ENCODE data around the gene FBH1. TPM values are rescaled to one million over a fixed set of nuclear protein-coding genes. Genes with fewer than 3 reads are reported as not detected.
"Not testable (repeated sequence)": the region's sequence is repeated elsewhere in the genome, so short reads cannot be mapped to it uniquely, and the experiment has no call there.

Gene FBH1
- total and polyA plus RNA-seq, 2 experiments from 2014 or later: 62.5 to 90.8 TPM

DNA sequence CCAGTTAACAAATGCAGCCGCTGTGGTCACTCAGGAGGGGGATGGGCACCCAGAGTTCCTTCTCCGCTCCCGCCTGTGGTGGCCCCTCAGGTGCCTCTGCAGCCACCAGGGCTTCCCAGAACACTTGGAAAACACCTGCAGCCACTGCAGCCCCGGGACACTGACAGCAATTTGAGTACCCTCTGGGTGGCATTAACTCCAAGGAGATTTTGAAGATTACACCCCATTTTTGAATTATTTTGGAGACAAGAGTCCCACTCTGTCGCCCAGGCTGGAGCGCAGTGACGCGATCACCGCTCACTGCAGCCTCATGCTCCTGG, 55.1 kb downstream of the FBH1 start:
- Histone ChIP-seq H3K4me1 (ENCODE audit: insufficient read depth) (peaks cover 22% of the 10 kb centered on the region), H3F3A (replicated peaks; ENCODE audit: low read depth) (0 out of 2 replicates have a peak, but pooled peaks cover 5% of the 10 kb centered on the region), H3K4me3 (no peak overlapping the region), H3K79me2 (replicated peaks; ENCODE audit: insufficient read depth) (no peaks in the 10 kb centered on the region), H3K27me3 (ENCODE audit: insufficient read depth) (no peaks in the 10 kb centered on the region), H3K4me2 (peak overlapping the region; percentile 5; the same call in 1 of the 2 replicates), H3K27ac (ENCODE audit: low read depth) (no peak overlapping the region; the same call in 1 of the 2 replicates), H3K36me3 (ENCODE audit: insufficient read depth) (no peaks in the 10 kb centered on the region), H4K20me1 (replicated peaks; ENCODE audit: insufficient read depth) (no peaks in the 10 kb centered on the region), H2AFZ (peak overlapping the region; percentile 73), H3K9me2 (ENCODE audit: insufficient read depth) (0 out of 2 replicates have a peak, but pooled peaks cover 2% of the 10 kb centered on the region)
- Mint-ChIP-seq H3K9me3 (no peaks in the 10 kb centered on the region), H3K4me3 (no peak overlapping the region), H3K27ac (peak overlapping the region; percentile 36; the same call in 1 of the 2 replicates), H3K27me3 (ENCODE audit: insufficient read depth, low read depth, poor library complexity) (peaks cover 13% of the 10 kb centered on the region), H3K4me1 (peaks cover 43% of the 10 kb centered on the region), H3K36me3 (ENCODE audit: low read depth) (no peaks in the 10 kb centered on the region; the same call in 2 of the 3 replicates)
- DNase-seq (ENCODE audit: low spot score) (no peak), ATAC-seq (no peak)
- TF ChIP-seq ETS1 (IDR thresholded peaks at IDR 0.05): no peak
- no peak for TF ChIP-seq POLR2AphosphoS5 (IDR thresholded peaks at IDR 0.05; ENCODE audit: low read depth)

DNA sequence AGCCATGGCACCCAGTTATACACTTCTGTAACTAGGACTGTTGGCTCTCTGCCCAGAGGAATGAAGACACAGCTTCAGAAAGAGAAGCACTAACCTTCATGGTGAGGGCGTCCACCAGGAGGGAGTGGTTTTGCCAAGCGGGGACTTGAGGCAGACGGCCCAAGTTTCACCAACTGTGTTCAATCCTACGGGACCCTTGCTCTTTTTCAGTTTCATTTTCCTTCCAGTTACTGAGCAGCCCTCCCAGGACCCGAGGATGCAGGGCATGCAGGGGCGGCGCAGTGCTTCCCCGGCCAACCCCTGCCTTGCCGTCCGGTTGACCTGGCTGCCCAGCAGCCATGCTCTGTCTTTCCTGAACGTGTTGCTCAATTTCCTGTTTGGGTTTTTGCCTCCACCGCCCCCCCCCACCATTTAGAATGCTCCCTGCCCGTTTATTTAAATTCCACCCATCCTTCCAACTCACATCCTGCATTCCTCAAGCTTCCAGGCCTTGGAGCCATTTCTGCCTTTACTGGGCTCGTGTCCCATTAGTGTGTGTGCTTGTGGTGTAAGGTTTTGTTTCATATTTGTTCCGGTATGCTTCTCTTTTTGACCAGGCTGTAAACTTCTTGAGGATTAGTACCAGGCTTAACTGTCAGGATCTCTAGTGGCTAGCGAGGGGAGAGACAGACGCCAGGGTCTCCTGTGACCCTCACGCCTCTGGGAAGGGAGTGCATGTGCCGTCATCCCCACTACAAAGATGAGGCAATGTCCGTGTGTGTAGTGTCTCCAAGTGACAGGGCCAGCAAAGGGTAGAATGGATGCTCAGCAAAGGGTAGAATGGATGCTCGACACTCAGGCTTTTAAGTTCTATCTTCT, 55.7 kb downstream of the FBH1 start:
- H3K4me2 ChIP-seq: peak overlapping the region; percentile 5; the same call in 1 of the 2 replicates
- ATAC-seq: no peak
- DNase-seq (ENCODE audit: low spot score): peak; percentile 45

GRCh38 chr10:5946419-5946775, 56.4 kb downstream of the FBH1 start:
- not testable (repeated sequence) for H3F3A ChIP-seq (replicated peaks; ENCODE audit: low read depth); H3K36me3 Mint-ChIP-seq (ENCODE audit: low read depth); H3K27ac Mint-ChIP-seq; H3K4me2 ChIP-seq; H3K27ac ChIP-seq (ENCODE audit: low read depth); H3K4me3 Mint-ChIP-seq; DNase-seq (ENCODE audit: low spot score); H3K9me2 ChIP-seq (ENCODE audit: insufficient read depth); H3K36me3 ChIP-seq (ENCODE audit: insufficient read depth); H3K4me3 ChIP-seq; H3K79me2 ChIP-seq (replicated peaks; ENCODE audit: insufficient read depth); H3K27me3 ChIP-seq (ENCODE audit: insufficient read depth); H4K20me1 ChIP-seq (replicated peaks; ENCODE audit: insufficient read depth); ATAC-seq; H2AFZ ChIP-seq; H3K9me3 Mint-ChIP-seq
- peaks cover 13% of the 10 kb centered on the region for H3K27me3 Mint-ChIP-seq (ENCODE audit: insufficient read depth, low read depth, poor library complexity)
- peaks cover 43% of the 10 kb centered on the region for H3K4me1 Mint-ChIP-seq
- H3K4me1 ChIP-seq (ENCODE audit: insufficient read depth): peaks cover 22% of the 10 kb centered on the region

More for the DNA sequence above, 55.7 kb downstream of the FBH1 start:
- Mint-ChIP-seq H3K4me1 (peaks cover 43% of the 10 kb centered on the region), H3K36me3 (ENCODE audit: low read depth) (no peaks in the 10 kb centered on the region; the same call in 2 of the 3 replicates), H3K27me3 (ENCODE audit: insufficient read depth, low read depth, poor library complexity) (peaks cover 13% of the 10 kb centered on the region), H3K4me3 (no peak overlapping the region), H3K27ac (peak overlapping the region; percentile 78; the same call in 1 of the 2 replicates), H3K9me3 (no peaks in the 10 kb centered on the region)
- Histone ChIP-seq H3K27me3 (ENCODE audit: insufficient read depth) (no peaks in the 10 kb centered on the region), H3K4me1 (ENCODE audit: insufficient read depth) (peaks cover 22% of the 10 kb centered on the region), H3K27ac (ENCODE audit: low read depth) (no peak overlapping the region), H2AFZ (peak overlapping the region; percentile 73), H3K36me3 (ENCODE audit: insufficient read depth) (no peaks in the 10 kb centered on the region), H4K20me1 (replicated peaks; ENCODE audit: insufficient read depth) (no peaks in the 10 kb centered on the region), H3K9me2 (ENCODE audit: insufficient read depth) (0 out of 2 replicates have a peak, but pooled peaks cover 2% of the 10 kb centered on the region), H3K79me2 (replicated peaks; ENCODE audit: insufficient read depth) (no peaks in the 10 kb centered on the region), H3F3A (replicated peaks; ENCODE audit: low read depth) (0 out of 2 replicates have a peak, but pooled peaks cover 2% of the 10 kb centered on the region), H3K4me3 (no peak overlapping the region)
- no peak for TF ChIP-seq EZH2phosphoT487 (IDR thresholded peaks at IDR 0.05; ENCODE audit: unreplicated experiment)
